ENCODE data around the gene SLC25A23. TPM values are rescaled to one million over a fixed set of nuclear protein-coding genes. Genes with fewer than 3 reads are reported as not detected.

The SLC25A23 gene
- total and polyA plus RNA-seq, 4 donors, result 9.3 to 34.6 (median 22.7) TPM

DNA sequence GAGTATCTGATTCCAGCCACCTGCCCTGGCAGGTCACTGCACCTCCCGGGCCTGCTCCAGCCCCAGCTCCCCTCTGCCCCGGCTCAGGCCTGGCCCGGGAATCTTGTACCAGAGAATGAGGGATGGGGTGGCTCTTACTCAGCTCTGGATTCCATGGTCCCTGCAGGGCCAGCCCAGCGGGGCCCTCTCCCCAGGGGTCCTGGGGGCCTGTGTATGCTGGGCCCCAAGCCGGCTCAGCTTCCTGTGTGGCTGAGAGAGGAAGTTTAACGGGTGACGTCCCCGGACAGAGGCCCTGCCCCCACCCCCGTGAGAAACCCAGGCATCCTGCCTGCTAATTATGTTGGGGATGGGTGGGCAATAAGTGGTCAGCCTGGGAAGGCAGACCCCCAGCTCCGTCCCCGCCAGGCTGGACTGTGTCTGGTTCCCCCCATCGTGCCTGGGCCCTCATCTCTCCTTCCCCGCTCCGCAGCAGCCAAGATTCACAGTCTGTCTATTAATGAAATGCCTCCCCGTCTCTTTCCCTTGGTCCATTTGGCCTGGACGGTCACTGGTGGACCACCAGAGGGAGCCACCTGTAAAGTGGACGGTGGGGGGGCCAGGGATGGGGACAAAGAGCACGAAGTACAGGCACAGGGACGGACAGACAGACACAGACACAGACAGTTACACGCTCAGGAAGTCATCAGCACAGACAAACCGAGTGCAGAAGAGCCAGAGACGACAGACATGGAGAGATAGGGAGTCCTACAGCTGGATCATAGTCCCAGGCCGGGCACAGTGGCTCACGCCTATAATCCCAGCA is 22.1 kb upstream of the SLC25A23 start, which contains the start of gene DENND1C:
DENND1C (minus strand) TSS at position 247 of the 802 bp plus-strand sequence; CDS start at position 155, 92 bp downstream.
- H3K9ac ChIP-seq (ENCODE audit: low read depth in 1 of 2, low read length in 2 of 2), result peak within 1 kb of the TSS; percentile 17 to 63
- no peaks in the 10 kb centered on the region for H3K27me3 ChIP-seq (ENCODE audit: control insufficient read depth in 4 of 4, insufficient read depth in 4 of 4, low read length in 3 of 4)
- no peaks in the 10 kb centered on the region for H3K36me3 ChIP-seq (ENCODE audit: control insufficient read depth in 4 of 4, insufficient read depth in 3 of 4, low read depth in 1 of 4, low read length in 3 of 4)
- no peak for DNase-seq (ENCODE audit: low spot score)
- H3K4me3 ChIP-seq (ENCODE audit: low read depth in 1 of 3, low read length in 3 of 3), result peak within 1 kb of the TSS in 2 of 3 donors; percentile 34 to 42
- no peak for TF ChIP-seq HNF4A (conservative IDR thresholded peaks at IDR 0.05)
- TF ChIP-seq, protein P1, sequence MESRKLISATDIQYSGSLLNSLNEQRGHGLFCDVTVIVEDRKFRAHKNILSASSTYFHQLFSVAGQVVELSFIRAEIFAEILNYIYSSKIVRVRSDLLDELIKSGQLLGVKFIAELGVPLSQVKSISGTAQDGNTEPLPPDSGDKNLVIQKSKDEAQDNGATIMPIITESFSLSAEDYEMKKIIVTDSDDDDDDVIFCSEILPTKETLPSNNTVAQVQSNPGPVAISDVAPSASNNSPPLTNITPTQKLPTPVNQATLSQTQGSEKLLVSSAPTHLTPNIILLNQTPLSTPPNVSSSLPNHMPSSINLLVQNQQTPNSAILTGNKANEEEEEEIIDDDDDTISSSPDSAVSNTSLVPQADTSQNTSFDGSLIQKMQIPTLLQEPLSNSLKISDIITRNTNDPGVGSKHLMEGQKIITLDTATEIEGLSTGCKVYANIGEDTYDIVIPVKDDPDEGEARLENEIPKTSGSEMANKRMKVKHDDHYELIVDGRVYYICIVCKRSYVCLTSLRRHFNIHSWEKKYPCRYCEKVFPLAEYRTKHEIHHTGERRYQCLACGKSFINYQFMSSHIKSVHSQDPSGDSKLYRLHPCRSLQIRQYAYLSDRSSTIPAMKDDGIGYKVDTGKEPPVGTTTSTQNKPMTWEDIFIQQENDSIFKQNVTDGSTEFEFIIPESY (IDR thresholded peaks at IDR 0.05), result no peak
- TF ChIP-seq, protein P2, sequence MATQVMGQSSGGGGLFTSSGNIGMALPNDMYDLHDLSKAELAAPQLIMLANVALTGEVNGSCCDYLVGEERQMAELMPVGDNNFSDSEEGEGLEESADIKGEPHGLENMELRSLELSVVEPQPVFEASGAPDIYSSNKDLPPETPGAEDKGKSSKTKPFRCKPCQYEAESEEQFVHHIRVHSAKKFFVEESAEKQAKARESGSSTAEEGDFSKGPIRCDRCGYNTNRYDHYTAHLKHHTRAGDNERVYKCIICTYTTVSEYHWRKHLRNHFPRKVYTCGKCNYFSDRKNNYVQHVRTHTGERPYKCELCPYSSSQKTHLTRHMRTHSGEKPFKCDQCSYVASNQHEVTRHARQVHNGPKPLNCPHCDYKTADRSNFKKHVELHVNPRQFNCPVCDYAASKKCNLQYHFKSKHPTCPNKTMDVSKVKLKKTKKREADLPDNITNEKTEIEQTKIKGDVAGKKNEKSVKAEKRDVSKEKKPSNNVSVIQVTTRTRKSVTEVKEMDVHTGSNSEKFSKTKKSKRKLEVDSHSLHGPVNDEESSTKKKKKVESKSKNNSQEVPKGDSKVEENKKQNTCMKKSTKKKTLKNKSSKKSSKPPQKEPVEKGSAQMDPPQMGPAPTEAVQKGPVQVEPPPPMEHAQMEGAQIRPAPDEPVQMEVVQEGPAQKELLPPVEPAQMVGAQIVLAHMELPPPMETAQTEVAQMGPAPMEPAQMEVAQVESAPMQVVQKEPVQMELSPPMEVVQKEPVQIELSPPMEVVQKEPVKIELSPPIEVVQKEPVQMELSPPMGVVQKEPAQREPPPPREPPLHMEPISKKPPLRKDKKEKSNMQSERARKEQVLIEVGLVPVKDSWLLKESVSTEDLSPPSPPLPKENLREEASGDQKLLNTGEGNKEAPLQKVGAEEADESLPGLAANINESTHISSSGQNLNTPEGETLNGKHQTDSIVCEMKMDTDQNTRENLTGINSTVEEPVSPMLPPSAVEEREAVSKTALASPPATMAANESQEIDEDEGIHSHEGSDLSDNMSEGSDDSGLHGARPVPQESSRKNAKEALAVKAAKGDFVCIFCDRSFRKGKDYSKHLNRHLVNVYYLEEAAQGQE (IDR thresholded peaks at IDR 0.05), result no peak
- peak; percentile 18 to 71 for TF ChIP-seq RAD21 (IDR thresholded peaks at IDR 0.05)
- TF ChIP-seq CTCF (IDR thresholded peaks at IDR 0.05; ENCODE audit: low read depth, low read length, missing input control), result peak; percentile 41
- H3K4me1 ChIP-seq (ENCODE audit: control insufficient read depth in 4 of 4, insufficient read depth in 4 of 4, low read length in 3 of 4), result peaks cover 0 to 7% (median 2%) of the 10 kb centered on the region in 4 donors
- no peaks in the 10 kb centered on the region for H3K9me3 ChIP-seq (ENCODE audit: control insufficient read depth in 4 of 4, low read length in 3 of 4)
- peak within 1 kb of the TSS in 1 of 2 donors; percentile 62 for H3K27ac ChIP-seq (ENCODE audit: low read depth in 1 of 2, low read length in 2 of 2)
- WGBS, result 37% methylated on average over 24 of the region's 24 CpGs

- Histone ChIP-seq H3K9me3 (ENCODE audit: control insufficient read depth in 4 of 4, low read length in 3 of 4) (no peaks in the 10 kb centered on the region), H3K27ac (ENCODE audit: low read depth in 1 of 2, low read length in 2 of 2) (peak overlapping the region in 1 of 2 donors; percentile 62), H3K4me3 (ENCODE audit: low read depth in 1 of 3, low read length in 3 of 3) (peak overlapping the region in 2 of 3 donors; percentile 34 to 42), H3K4me1 (ENCODE audit: control insufficient read depth in 4 of 4, insufficient read depth in 4 of 4, low read length in 3 of 4) (peaks cover 0 to 15% (median 2%) of the 10 kb centered on the region in 4 donors), H3K36me3 (ENCODE audit: control insufficient read depth in 4 of 4, insufficient read depth in 3 of 4, low read depth in 1 of 4, low read length in 3 of 4) (no peaks in the 10 kb centered on the region), H3K27me3 (ENCODE audit: control insufficient read depth in 4 of 4, insufficient read depth in 4 of 4, low read length in 3 of 4) (no peaks in the 10 kb centered on the region), H3K9ac (ENCODE audit: low read depth in 1 of 2, low read length in 2 of 2) (peak overlapping the region in 1 of 2 donors; percentile 63)
- 82% methylated on average over 10 of the region's 10 CpGs for WGBS
- DNase-seq (ENCODE audit: low spot score), result no peak
- no peak for TF ChIP-seq YY1 (IDR thresholded peaks at IDR 0.05)
- no peak for TF ChIP-seq TAF1 (conservative IDR thresholded peaks at IDR 0.05)
- TF ChIP-seq SP1 (IDR thresholded peaks at IDR 0.05), result no peak
- TF ChIP-seq JUND (IDR thresholded peaks at IDR 0.05), result no peak
- TF ChIP-seq, protein P3, sequence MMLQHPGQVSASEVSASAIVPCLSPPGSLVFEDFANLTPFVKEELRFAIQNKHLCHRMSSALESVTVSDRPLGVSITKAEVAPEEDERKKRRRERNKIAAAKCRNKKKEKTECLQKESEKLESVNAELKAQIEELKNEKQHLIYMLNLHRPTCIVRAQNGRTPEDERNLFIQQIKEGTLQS (IDR thresholded peaks at IDR 0.05), result no peak
- TF ChIP-seq HNF4A (conservative IDR thresholded peaks at IDR 0.05), result no peak
- TF ChIP-seq FOXA2 (IDR thresholded peaks at IDR 0.05), result no peak
- no peak for TF ChIP-seq CTCF (IDR thresholded peaks at IDR 0.05; ENCODE audit: low read depth, low read length, missing input control)
- no peak for TF ChIP-seq EGR1 (IDR thresholded peaks at IDR 0.05; ENCODE audit: low read depth in 2 of 2)
- TF ChIP-seq RAD21 (IDR thresholded peaks at IDR 0.05), result no peak
- TF ChIP-seq, protein P2 (IDR thresholded peaks at IDR 0.05), result no peak
- TF ChIP-seq MAX (IDR thresholded peaks at IDR 0.05), result no peak
- no peak for TF ChIP-seq FOXA1 (IDR thresholded peaks at IDR 0.05)
Observed at GRCh38 chr19:6480848-6481415, 21.3 kb upstream of the SLC25A23 start.
